ENCODE data around the gene GMEB2. TPM values are rescaled to one million over a fixed set of nuclear protein-coding genes. Genes with fewer than 3 reads are reported as not detected.
A peak's percentile ranks its signal among the peaks of the same experiment; 100 is the strongest.
"Not testable (repeated sequence)": the region's sequence is repeated elsewhere in the genome, so short reads cannot be mapped to it uniquely, and the experiment has no call there.

GMEB2 gene, protein sequence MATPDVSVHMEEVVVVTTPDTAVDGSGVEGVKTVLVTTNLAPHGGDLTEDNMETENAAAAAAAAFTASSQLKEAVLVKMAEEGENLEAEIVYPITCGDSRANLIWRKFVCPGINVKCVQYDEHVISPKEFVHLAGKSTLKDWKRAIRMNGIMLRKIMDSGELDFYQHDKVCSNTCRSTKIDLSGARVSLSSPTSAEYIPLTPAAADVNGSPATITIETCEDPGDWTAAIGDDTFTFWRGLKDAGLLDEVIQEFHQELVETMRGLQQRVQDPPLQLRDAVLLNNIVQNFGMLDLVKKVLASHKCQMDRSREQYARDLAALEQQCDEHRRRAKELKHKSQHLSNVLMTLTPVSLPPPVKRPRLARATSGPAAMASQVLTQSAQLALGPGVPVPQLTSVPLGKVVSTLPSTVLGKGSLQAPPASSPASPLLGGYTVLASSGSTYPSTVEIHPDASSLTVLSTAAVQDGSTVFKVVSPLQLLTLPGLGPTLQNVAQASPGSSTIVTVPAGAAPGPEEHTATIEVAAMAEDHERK
- 13.2 and 13.8 TPM in 2 replicates for total RNA-seq

GRCh38 chr20:63626424-63627128 lies at the start of gene GMEB2:
Gene GMEB2, minus strand, starts transcription at chr20:63627101. Its CDS starts 7,704 bp downstream, at chr20:63619397.
- DNase-seq (ENCODE audit: low read depth) = peak; percentile 7
- FAIRE-seq = no peak
- no peak for TF ChIP-seq CTCF (IDR thresholded peaks at IDR 0.05; ENCODE audit: insufficient read depth, low read length, severe bottlenecking)
- Histone ChIP-seq H3K27me3 (ENCODE audit: control insufficient read depth, insufficient read depth, low read length) (no peaks in the 10 kb centered on the region), H3K4me3 (ENCODE audit: low read depth, low read length) (peak within 1 kb of the TSS; percentile 96), H3K36me3 (ENCODE audit: control insufficient read depth, insufficient read depth, low read length) (peaks cover 3% of the 10 kb centered on the region)

DNA sequence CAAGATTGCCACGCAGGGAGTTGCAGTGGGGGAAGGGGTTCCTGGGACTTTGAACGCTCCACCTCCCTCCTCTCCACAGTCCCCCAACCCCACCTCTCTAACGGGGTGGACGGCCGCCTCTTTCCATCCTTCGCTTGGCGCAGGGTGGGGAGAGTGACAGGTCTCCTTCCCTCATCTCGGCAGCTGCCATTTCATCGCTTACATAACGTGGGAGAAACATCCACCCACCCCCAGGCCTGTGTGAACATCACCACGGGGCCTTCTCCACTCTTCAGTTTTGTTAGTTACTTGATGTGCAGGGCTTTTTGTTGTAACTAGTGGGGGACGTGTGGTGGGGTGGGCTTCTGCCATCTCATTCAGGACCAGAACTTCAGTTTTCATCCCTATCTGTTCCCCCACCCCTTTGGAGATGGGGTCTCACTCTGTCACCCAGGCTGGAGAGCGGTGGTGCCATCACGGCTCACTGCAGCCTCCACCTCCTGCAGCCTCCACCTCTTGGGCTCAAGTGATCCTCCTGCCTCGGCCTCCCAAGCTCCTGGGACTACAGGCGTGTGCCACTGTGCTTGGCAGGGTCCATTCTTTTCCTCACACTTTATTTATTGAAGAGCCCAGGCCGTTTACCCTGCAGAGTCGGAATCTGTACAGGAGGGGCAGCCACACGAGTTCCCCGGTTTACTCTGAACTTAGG lies 48.9 kb upstream of the GMEB2 start:
- Histone ChIP-seq H3K27me3 (ENCODE audit: control insufficient read depth, insufficient read depth, low read length) (no peaks in the 10 kb centered on the region), H3K36me3 (ENCODE audit: control insufficient read depth, insufficient read depth, low read length) (peaks cover 4% of the 10 kb centered on the region), H3K4me3 (ENCODE audit: low read depth, low read length) (no peak overlapping the region)
- FAIRE-seq (no peak), DNase-seq (ENCODE audit: low read depth) (no peak)
- TF ChIP-seq CTCF (IDR thresholded peaks at IDR 0.05; ENCODE audit: insufficient read depth, low read length, severe bottlenecking) = no peak

- Histone ChIP-seq H3K4me3 (ENCODE audit: low read depth, low read length) (no peak overlapping the region), H3K27me3 (ENCODE audit: control insufficient read depth, insufficient read depth, low read length) (no peaks in the 10 kb centered on the region), H3K36me3 (ENCODE audit: control insufficient read depth, insufficient read depth, low read length) (peaks cover 4% of the 10 kb centered on the region)
- no peak for TF ChIP-seq CTCF (IDR thresholded peaks at IDR 0.05; ENCODE audit: insufficient read depth, low read length, severe bottlenecking)
- DNase-seq (ENCODE audit: low read depth) = no peak
- no peak for FAIRE-seq
Observed at GRCh38 chr20:63673951-63674350, 47.0 kb upstream of the GMEB2 start.

GRCh38 chr20:63672666-63673065 lies 45.8 kb upstream of the GMEB2 start:
- peaks cover 9% of the 10 kb centered on the region for H3K36me3 ChIP-seq (ENCODE audit: control insufficient read depth, insufficient read depth, low read length)
- no peak for DNase-seq (ENCODE audit: low read depth)
- TF ChIP-seq CTCF (IDR thresholded peaks at IDR 0.05; ENCODE audit: insufficient read depth, low read length, severe bottlenecking) = no peak
- no peak for FAIRE-seq
- no peak overlapping the region for H3K4me3 ChIP-seq (ENCODE audit: low read depth, low read length)
- H3K27me3 ChIP-seq (ENCODE audit: control insufficient read depth, insufficient read depth, low read length) = no peaks in the 10 kb centered on the region

DNA sequence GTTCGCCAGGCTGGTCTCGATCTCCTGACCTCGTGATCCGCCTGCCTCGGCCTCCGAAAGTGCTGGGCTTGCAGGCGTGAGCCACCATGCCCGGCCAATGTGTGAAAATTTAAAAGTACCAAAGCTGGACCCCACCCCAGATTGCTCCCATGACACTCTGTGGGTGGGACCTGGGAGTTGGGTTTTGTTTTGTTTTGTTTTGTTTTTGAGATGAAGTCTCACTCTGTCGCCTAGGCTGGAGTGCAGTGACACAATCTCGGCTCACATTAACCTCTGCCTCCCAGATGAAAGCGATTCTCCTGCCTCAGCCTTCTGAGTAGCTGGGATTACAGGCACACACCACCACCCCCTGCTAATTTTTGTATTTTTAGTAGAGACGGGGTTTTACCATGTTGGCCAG lies 44.8 kb upstream of the GMEB2 start:
- H3K4me3 ChIP-seq (ENCODE audit: low read depth, low read length); H3K27me3 ChIP-seq (ENCODE audit: control insufficient read depth, insufficient read depth, low read length); DNase-seq (ENCODE audit: low read depth); FAIRE-seq: not testable (repeated sequence)
- peaks cover 14% of the 10 kb centered on the region for H3K36me3 ChIP-seq (ENCODE audit: control insufficient read depth, insufficient read depth, low read length)

DNA sequence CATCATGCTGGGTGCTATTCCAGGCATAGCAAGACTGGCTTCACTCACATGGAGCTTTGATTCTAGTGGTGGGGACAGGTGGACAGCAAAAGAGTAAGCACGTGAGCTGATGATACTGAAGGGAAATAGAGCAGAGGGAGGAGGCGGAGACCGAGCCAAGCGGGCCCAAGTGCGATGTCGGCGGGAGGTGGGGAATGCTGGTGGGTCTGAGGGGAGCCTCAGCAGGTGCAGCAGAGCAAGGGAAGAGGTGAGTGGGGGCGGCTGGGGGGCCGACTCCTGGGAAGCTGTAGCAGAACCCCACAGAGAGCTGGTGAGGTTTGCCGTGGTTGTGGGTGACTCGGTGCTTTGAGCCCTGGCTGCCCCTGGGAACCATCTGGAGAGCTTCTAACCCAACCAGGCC lies 41.5 kb upstream of the GMEB2 start:
- FAIRE-seq = no peak
- no peaks in the 10 kb centered on the region for H3K27me3 ChIP-seq (ENCODE audit: control insufficient read depth, insufficient read depth, low read length)
- peaks cover 15% of the 10 kb centered on the region for H3K36me3 ChIP-seq (ENCODE audit: control insufficient read depth, insufficient read depth, low read length)
- no peak overlapping the region for H3K4me3 ChIP-seq (ENCODE audit: low read depth, low read length)
- DNase-seq (ENCODE audit: low read depth) = no peak
- no peak for TF ChIP-seq CTCF (IDR thresholded peaks at IDR 0.05; ENCODE audit: insufficient read depth, low read length, severe bottlenecking)

All from bronchial epithelial cell (primary cell).